ENCODE data around the gene SUSD6. TPM values are rescaled to one million over a fixed set of nuclear protein-coding genes. Genes with fewer than 3 reads are reported as not detected.
A peak's percentile ranks its signal among the peaks of the same experiment; 100 is the strongest.

SUSD6 gene
- total RNA-seq, 4 donors from 2014 or later, result 35.5 to 56.7 (median 51.0) TPM

DNA sequence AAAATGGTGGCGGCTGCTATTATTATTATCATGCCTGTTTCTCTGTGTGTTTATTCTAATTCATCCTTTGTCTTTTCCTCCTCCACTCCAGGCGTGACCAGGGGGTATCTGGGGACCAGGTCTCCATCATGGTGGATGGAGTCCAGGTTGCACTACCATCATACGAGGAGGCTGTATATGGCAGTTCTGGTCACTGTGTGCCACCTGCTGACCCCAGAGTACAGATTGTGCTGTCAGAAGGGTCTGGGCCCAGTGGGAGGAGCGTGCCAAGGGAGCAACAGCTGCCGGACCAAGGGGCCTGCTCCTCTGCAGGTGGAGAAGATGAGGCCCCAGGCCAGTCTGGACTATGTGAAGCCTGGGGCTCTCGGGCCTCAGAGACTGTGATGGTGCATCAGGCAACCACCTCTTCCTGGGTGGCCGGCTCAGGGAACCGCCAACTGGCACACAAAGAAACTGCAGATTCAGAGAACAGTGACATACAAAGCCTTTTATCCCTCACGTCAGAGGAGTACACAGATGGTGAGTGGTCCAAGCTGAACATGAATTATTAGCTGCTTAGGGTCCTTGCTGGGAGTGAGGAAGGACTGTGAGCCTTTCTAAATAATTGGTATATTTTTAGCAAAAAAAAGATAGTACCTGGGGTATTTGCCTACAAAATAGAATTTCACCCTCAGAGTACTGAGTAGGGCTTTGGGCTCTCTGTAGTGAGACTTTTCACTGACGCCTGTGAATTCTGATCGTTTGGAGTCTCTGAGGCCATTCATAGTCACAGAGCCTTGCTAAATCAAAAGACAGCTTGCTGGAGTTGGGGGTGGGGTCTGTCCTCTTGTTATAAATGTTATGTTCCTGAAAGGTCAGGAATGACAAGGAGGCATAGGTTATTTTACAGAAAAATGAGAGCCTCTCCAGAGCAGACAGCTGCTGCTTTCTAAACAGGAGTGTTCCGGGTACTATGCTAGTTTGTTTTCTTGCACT is 97.5 kb downstream of the SUSD6 start:
- TF ChIP-seq POLR2A (IDR thresholded peaks at IDR 0.05), result no peak
- TF ChIP-seq, protein P1, sequence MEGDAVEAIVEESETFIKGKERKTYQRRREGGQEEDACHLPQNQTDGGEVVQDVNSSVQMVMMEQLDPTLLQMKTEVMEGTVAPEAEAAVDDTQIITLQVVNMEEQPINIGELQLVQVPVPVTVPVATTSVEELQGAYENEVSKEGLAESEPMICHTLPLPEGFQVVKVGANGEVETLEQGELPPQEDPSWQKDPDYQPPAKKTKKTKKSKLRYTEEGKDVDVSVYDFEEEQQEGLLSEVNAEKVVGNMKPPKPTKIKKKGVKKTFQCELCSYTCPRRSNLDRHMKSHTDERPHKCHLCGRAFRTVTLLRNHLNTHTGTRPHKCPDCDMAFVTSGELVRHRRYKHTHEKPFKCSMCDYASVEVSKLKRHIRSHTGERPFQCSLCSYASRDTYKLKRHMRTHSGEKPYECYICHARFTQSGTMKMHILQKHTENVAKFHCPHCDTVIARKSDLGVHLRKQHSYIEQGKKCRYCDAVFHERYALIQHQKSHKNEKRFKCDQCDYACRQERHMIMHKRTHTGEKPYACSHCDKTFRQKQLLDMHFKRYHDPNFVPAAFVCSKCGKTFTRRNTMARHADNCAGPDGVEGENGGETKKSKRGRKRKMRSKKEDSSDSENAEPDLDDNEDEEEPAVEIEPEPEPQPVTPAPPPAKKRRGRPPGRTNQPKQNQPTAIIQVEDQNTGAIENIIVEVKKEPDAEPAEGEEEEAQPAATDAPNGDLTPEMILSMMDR (IDR thresholded peaks at IDR 0.05), result no peak
- 81 to 88% methylated on average over 12 of the region's 12 CpGs for WGBS, 2 donors
- intact Hi-C loops (cut with DNase I; ENCODE audit: low total_unique reads), result no loop called here
- no peak overlapping the region for H3K4me3 ChIP-seq (ENCODE audit: low read depth, poor library complexity, severe bottlenecking)
- DNase-seq (ENCODE audit: low spot score in 2 of 2), result peak in 1 of 2 donors; percentile 75

- intact Hi-C loops (cut with DNase I; ENCODE audit: low total_unique reads), result no loop called here
- TF ChIP-seq, protein P1 (IDR thresholded peaks at IDR 0.05), result no peak
- no peak for TF ChIP-seq POLR2A (IDR thresholded peaks at IDR 0.05)
- 63 to 64% methylated on average over 1 of the region's 1 CpG for WGBS, 2 donors
- peak in 1 of 2 donors; percentile 62 for DNase-seq (ENCODE audit: low spot score in 2 of 2)
- no peak overlapping the region for H3K4me3 ChIP-seq (ENCODE audit: low read depth, poor library complexity, severe bottlenecking)
Measured at GRCh38 chr14:69710378-69710777, 99.0 kb downstream of the SUSD6 start.

- DNase-seq (ENCODE audit: low spot score in 2 of 2), result peak in 1 of 2 donors; percentile 76
- TF ChIP-seq POLR2A (IDR thresholded peaks at IDR 0.05), result no peak
- TF ChIP-seq, protein P1 (IDR thresholded peaks at IDR 0.05), result no peak
- WGBS, 2 donors, result 46 to 47% methylated on average over 4 of the region's 4 CpGs
- intact Hi-C loops (cut with DNase I; ENCODE audit: low total_unique reads), result no loop called here
- H3K4me3 ChIP-seq (ENCODE audit: low read depth, poor library complexity, severe bottlenecking), result no peak overlapping the region
Measured at GRCh38 chr14:69711065-69711464, 99.7 kb downstream of the SUSD6 start.

- WGBS, 2 donors, result 33 to 36% methylated on average over 1 of the region's 1 CpG
- TF ChIP-seq, protein P1 (IDR thresholded peaks at IDR 0.05), result no peak
- no peak for TF ChIP-seq POLR2A (IDR thresholded peaks at IDR 0.05)
- no peak overlapping the region for H3K4me3 ChIP-seq (ENCODE audit: low read depth, poor library complexity, severe bottlenecking)
- no peak for DNase-seq (ENCODE audit: low spot score in 2 of 2)
- intact Hi-C loops (cut with DNase I; ENCODE audit: low total_unique reads), result no loop called here
Measured at GRCh38 chr14:69711477-69711876, 100.1 kb downstream of the SUSD6 start.

- intact Hi-C loops (cut with DNase I; ENCODE audit: low total_unique reads), result no loop called here
- no peak overlapping the region for H3K4me3 ChIP-seq (ENCODE audit: low read depth, poor library complexity, severe bottlenecking)
- 47 to 51% methylated on average over 11 of the region's 11 CpGs for WGBS, 2 donors
- DNase-seq (ENCODE audit: low spot score in 2 of 2), result no peak
- TF ChIP-seq, protein P1 (IDR thresholded peaks at IDR 0.05), result no peak
- TF ChIP-seq POLR2A (IDR thresholded peaks at IDR 0.05), result no peak
Measured at GRCh38 chr14:69711881-69712560, 100.6 kb downstream of the SUSD6 start.

All from lower leg skin (tissue), 4 donors.